ENCODE results near the gene NUTM2D.
"Not testable (repeated sequence)": the region's sequence is repeated elsewhere in the genome, so short reads cannot be mapped to it uniquely, and the experiment has no call there.

Gene NUTM2D

DNA sequence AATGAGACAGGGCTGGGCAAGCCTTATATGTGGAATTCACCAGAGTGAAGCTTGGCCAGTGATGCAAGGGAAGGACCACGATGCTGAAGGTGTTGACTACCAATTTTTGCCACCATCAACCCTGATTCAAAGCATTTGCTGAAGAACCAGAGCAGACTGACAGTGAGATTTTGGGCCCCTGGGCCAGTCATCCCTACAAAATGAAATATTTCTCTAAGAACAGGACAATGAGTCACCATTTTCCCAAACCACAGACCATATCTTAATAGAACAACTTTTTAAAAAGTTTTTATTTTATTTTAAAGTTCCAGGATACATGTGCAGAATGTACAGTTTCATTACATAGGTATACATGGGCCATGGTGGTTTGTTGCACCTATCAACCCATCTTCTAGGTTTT, 16.5 kb downstream of the NUTM2D start:
- DNase-seq = not testable (repeated sequence)

DNA sequence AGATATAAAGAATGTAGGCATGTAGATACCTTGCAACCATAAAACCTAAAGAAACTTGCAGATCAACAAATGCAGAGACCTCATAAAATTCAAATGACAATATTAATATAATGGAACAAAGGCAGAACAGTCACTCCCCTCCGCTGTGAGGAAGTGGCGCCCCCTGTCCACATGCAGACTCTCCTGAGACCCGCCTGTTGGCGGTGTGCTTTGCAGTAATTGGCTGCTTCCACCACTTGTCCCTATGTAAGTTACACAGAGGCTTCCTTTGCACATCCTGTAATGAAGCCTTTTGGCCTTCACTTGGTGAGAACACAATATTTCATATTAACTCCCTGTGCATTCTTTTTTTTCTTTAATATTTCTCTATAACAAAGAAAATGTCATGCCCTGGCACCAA, 21.6 kb downstream of the NUTM2D start:
- DNase-seq = not testable (repeated sequence)

DNA sequence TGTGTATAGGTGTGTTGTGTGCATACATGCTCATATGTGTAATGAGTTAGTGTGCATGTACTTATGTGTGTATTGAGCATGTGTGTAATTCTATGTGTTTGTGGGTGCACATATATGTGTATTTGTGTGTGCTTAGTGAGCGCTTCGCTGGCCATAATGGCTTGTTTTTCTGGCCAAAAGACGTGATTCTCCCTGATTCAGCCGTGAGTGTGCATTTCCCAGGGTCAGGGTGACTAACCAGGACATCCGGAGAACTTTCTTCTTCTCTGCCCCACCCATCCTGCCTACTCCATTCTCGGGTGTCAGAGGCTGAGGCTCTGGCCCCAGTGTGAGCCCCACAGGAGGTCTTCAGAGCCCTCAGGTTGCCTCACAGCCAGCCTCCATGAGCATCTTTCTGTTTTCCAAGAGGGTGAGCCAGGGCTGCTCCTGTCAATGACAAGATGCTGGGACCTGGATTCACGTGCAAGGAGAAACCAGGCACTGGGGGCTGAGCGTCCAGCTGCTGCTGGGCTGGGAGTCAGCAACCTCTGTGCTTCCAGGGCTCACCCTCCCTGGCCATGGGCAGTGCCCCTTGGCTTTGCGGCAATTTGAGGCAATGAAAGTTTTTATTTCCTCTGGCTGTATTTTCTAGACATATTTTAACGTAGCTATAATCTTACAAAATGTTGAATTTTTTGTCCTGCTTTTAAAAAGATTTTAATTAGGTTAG, 25.8 kb downstream of the NUTM2D start:
- DNase-seq = not testable (repeated sequence)

DNA sequence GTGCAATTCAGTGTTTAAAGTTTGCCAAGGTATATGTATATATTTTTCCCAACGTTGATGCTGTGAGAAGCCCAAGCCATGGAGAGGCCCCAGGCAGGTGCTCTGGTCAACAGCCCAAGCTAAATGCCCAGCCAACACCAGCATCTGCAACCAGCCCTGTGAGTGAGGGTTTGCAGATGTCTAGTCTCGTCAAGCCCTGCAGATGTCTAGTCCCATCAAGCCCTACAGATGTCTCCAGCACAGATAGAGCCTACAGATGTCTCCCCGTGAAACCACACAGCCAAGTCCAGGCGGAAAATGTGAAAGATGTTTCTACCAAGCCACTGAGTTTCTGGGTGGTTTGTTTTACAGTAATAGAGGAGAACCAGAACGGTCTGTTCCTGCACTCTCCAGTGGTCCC, 26.7 kb downstream of the NUTM2D start:
- DNase-seq = not testable (repeated sequence)

DNA sequence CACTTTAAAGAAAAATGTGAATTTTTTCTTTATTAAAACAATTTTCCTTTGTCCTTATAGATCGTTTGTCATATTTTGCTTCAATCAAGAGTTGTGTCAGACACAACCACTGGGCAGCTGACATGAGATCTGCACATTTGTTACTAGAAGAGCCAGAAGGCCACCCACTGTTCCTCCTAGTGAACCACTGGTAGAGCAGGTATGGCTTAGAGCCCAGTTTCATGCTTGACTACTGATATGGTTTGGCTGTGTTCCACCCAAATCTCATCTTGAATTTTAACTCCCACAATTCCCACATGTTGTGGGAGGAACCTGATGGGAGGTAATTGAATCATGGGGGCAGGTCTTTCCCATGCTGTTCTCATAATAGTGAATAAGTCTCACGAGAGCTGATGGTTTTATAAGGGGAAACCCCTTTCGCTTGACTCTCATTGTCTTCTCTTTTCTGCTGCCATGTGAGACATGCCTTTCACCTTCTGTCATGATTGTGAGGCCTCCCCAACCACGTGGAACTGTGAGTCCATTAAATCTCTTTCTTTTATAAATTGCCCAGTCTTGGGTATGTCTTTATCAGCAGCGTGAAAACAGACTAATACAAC, 28.3 kb downstream of the NUTM2D start:
- not testable (repeated sequence) for DNase-seq

DNA sequence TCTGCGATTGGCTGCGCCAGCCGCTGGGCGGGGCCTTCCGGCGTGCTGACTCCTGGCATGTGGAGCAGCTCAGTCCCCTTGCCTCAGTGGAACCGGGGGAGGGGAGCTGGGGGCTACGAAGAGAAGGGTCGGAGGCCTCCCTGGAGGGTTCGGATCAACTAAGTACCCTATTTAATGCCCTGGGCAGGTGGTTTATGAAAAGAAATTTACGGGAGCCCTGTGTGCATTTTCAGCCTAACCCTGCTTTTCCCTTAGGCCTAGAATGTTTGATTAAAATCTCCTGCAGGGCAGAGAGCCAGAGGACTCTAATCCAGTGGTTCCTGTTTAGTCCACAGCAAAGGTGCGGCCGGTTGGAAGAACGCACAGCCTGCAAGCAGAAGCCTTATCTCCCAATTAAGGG, 33.8 kb downstream of the NUTM2D start:
- DNase-seq = not testable (repeated sequence)

DNA sequence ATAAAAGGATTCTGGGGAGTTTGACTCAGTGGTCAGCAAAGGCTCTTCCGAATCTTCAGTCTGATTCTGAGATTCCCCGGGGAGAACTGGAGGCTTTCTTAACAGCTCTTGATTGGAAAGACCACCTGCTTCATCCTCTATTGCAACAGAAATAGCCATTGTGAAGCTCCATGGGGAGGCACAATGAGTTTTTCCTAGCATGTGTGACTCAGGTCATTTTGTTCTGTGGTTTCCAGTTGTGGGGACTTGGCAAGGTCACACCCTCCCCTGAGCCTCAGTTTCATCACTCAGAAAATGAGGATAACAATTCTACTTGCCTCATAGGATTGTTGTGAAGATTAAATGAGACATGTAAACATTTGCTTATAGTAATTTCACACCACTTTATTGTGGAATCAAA, 38.7 kb downstream of the NUTM2D start:
- not testable (repeated sequence) for DNase-seq

DNA sequence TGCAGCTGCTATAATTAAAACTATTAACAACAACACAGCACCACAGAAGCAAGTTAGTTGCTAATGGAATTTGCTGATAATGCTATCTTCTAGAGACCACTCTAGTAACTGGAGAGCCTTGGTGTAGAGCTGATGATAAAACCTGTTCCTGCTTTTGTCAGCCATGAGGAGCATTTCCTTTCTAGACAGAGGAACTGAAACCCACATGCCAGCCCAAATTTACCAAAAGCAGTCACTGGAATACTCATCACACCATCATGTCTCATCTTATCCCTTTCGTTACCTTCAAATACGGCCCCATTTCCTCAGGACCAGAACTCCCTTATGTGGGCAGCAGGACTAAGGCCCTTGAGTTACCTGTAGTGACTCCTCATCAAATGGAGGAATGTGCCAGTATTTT, 40.9 kb downstream of the NUTM2D start:
- not testable (repeated sequence) for DNase-seq

DNA sequence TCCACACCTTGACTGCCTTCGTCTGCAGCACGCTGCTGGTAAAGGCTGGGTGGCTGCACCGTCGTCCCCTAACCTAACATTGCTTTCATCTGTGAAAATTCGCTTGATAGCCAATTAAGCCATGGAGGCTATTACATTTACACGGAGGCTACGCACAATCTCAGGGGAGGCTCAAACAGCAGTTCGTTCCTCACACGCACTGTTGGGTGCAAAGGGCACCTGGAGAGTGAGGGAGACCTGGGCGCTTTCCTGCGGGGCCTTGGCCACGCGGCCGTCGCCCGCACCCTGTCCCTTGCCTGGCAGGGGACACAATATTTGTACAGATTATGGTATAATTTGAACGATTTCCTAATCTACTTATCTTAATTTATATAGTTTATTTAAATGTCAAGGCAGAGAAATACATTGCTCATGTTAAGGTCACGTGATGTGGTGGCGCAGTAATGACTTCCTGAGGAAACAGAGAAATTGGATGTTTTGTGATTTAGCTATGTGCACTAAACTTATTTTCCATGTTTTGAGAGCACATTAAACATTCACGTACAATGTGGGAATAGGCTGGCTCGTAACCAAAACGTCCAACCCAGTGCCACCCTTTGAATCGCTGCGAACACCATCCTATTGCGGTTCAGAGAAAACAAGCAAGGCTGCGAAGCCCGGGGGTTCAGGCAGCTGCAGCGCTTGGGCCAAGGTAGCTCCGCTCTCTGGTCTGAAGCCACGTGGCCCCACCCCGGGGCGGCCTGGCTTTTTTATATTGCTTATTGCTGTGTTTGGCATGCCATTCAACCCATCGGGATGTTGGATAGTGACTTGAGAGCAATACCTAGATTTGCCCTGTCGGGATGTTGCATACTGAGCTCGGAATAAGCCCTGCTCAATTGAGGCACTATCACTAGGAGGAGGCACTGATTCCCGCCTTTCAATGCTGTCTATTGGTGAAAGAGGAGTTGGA, 50.2 kb downstream of the NUTM2D start:
- DNase-seq = not testable (repeated sequence)

DNA sequence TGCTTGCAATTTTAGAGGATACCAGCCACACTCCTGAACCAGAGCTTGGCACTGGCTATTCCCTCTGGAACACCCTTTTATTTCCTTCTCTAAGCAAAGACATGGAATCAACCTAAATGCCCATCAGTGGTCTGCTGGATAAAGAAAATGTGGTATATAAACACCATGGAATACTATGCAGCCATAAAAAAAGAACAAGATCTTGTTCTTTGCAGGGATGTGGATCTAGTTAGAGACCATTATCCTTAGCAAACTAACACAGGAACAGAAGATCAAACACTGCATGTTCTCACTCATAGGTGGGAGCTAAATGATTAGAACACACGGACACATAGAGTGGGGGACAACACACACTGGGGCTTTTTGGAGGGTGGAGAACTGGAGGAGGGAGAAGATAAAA, 56.4 kb downstream of the NUTM2D start:
- DNase-seq = not testable (repeated sequence)

Measured in NCI-H2227 treated with DMSO at 0.1 percent for 48 hours (cell line).